ENCODE measurements around the gene LDLR. TPM values are rescaled to one million over a fixed set of nuclear protein-coding genes. Genes with fewer than 3 reads are reported as not detected.
"Not testable (repeated sequence)": the region's sequence is repeated elsewhere in the genome, so short reads cannot be mapped to it uniquely, and the experiment has no call there.

LDLR gene
- total RNA-seq, 2 donors from 2014 or later, result 65.0 to 190 TPM

DNA sequence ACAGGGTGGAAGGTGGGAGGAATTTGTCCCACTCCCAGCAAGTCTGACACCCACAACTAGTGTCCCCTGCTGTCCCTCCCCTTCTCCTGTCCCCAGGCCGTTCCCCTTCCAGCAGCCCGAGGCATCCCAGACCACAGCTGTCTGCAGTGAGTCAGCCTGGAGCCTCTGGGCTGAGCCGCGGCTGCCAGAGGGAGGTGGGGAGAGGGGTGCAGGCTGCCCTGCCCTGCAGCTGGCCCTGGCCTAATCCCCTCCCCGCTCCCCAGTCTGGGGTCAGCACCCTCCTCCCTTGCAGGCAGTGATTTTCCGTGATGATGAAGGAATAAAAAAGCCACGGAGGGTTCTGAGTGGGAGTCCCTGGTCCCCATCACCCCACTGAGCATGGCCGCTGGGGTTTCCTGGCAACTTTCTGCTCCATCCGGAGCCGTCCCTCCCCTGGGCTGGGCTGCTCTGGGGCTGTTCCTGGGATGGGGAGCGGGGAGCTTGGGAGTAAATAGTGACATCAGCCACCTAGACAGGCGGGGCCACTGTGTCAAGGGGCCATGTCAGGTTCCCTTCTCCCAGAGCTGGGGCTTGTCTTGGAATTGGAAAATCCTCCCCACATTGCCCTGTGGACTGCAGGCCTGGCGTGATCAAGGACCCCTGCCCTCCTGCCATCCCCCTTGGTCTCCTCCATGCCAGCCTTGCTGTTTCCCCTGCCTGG is 49.5 kb downstream of the LDLR start:
- no peak overlapping the region for H3K4me3 ChIP-seq
- intact Hi-C loops (cut with DNase I), result no loop called here
- H3K36me3 ChIP-seq, result no peaks in the 10 kb centered on the region
- H3K27ac ChIP-seq, result peak overlapping the region; percentile 68
- peak; percentile 60 for DNase-seq
- no peaks in the 10 kb centered on the region for H3K9me3 ChIP-seq
- H3K4me1 ChIP-seq, result peaks cover 9% of the 10 kb centered on the region
- no peaks in the 10 kb centered on the region for H3K27me3 ChIP-seq
- peak overlapping the region; percentile 16 to 22 for H3K9ac ChIP-seq (ENCODE audit: low read depth in 2 of 2, low read length in 2 of 2)
- TF ChIP-seq, protein P1, sequence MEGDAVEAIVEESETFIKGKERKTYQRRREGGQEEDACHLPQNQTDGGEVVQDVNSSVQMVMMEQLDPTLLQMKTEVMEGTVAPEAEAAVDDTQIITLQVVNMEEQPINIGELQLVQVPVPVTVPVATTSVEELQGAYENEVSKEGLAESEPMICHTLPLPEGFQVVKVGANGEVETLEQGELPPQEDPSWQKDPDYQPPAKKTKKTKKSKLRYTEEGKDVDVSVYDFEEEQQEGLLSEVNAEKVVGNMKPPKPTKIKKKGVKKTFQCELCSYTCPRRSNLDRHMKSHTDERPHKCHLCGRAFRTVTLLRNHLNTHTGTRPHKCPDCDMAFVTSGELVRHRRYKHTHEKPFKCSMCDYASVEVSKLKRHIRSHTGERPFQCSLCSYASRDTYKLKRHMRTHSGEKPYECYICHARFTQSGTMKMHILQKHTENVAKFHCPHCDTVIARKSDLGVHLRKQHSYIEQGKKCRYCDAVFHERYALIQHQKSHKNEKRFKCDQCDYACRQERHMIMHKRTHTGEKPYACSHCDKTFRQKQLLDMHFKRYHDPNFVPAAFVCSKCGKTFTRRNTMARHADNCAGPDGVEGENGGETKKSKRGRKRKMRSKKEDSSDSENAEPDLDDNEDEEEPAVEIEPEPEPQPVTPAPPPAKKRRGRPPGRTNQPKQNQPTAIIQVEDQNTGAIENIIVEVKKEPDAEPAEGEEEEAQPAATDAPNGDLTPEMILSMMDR (IDR thresholded peaks at IDR 0.05), result no peak

DNA sequence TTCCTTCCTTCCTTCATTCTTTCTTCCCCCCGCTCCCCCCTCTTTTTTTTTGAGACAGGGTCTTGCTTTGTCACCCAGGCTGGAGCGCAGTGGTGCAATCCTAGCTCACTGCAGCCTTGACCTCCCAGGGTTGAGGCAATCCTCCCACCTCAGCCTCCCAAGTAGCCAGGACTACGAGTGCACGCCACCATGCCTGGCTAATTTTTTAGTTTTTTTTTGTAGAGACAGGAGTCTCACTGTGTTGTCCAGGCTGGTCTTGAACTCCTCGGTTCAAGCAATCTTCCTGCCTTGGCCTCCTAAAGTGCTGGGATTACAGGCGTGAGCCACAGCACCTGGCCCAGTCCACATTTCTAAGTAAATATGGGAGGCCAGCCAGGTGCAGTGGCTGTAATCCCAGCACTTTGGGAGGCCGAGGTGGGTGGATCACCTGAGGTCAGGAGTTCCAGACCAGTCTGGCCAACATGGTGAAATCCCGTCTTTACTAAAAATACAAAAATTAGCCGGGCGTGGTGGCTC is 50.8 kb downstream of the LDLR start:
- intact Hi-C loops (cut with DNase I), result not testable (repeated sequence)

GRCh38 chr19:11140896-11141295 is 51.6 kb downstream of the LDLR start:
- Histone ChIP-seq H3K9me3 (no peaks in the 10 kb centered on the region), H3K9ac (ENCODE audit: low read depth in 2 of 2, low read length in 2 of 2) (no peak overlapping the region), H3K27me3 (no peaks in the 10 kb centered on the region), H3K4me1 (peaks cover 9% of the 10 kb centered on the region), H3K4me3 (no peak overlapping the region), H3K36me3 (no peaks in the 10 kb centered on the region), H3K27ac (no peak overlapping the region)
- TF ChIP-seq, protein P1 (IDR thresholded peaks at IDR 0.05), result no peak
- intact Hi-C loops (cut with DNase I), result no loop called here
- no peak for DNase-seq

More for the DNA sequence above, 50.8 kb downstream of the LDLR start:
- H3K27ac ChIP-seq, result peak overlapping the region; percentile 68
- not testable (repeated sequence) for H3K9me3 ChIP-seq; H3K4me3 ChIP-seq; H3K27me3 ChIP-seq; H3K36me3 ChIP-seq; H3K9ac ChIP-seq (ENCODE audit: low read depth in 2 of 2, low read length in 2 of 2); H3K4me1 ChIP-seq; DNase-seq

DNA sequence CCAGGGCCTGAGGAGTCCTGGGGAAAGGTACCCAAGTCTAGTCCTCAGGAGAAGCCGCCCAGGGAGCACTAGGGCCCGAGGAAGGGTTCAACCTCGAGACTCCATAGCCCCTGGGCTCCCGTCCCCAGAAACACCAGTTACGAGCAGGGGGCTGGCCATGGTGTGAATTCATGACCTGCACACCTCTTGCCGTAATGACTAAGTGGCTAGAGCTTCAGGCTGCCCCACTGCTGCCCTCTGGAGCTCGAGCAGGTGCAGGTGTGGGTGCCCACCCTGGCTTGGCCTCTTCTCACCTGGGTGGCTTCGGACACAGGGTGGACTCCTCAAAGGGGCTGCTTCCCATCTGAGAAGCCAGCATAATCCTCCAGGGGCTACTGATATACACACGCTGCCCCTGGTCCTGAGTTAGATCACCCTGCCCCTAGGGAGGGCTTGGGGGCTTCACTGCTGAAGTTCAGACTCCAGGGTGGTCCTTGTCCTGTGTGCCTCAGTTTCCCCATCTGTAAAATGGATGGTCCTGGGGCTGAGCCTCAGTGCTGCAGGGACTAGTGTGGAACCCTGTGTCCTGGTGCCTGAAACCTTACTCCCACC is 52.8 kb downstream of the LDLR start:
- Histone ChIP-seq H3K36me3 (no peaks in the 10 kb centered on the region), H3K4me3 (no peak overlapping the region), H3K9me3 (no peaks in the 10 kb centered on the region), H3K9ac (ENCODE audit: low read depth in 2 of 2, low read length in 2 of 2) (peak overlapping the region in 1 of 2 donors; percentile 4), H3K27ac (peak overlapping the region; percentile 40), H3K4me1 (peaks cover 9% of the 10 kb centered on the region), H3K27me3 (no peaks in the 10 kb centered on the region)
- no peak for DNase-seq
- TF ChIP-seq, protein P1 (IDR thresholded peaks at IDR 0.05), result no peak
- intact Hi-C loops (cut with DNase I), result no loop called here

GRCh38 chr19:11142528-11143171 is 53.4 kb downstream of the LDLR start:
- peak overlapping the region; percentile 61 for H3K27ac ChIP-seq
- H3K9me3 ChIP-seq, result no peaks in the 10 kb centered on the region
- no peak overlapping the region for H3K4me3 ChIP-seq
- no peaks in the 10 kb centered on the region for H3K36me3 ChIP-seq
- DNase-seq, result peak; percentile 74
- H3K4me1 ChIP-seq, result peaks cover 4% of the 10 kb centered on the region
- peak overlapping the region; percentile 30 to 38 for H3K9ac ChIP-seq (ENCODE audit: low read depth in 2 of 2, low read length in 2 of 2)
- TF ChIP-seq, protein P1 (IDR thresholded peaks at IDR 0.05), result no peak
- intact Hi-C loops (cut with DNase I), result no loop called here
- H3K27me3 ChIP-seq, result no peaks in the 10 kb centered on the region
